Karpas-422 (cell line): Measurements from ENCODE around the gene OR8K3. TPM values are rescaled to one million over a fixed set of nuclear protein-coding genes. Genes with fewer than 3 reads are reported as not detected.

Experiments
- DNase-seq: peaks from one replicate; pipeline ENCODE4 v3.0.0-alpha.2; 2015
- H2AFZ ChIP-seq: fragments of 200-600 bp; sonication (generic); 2 replicates; pipeline ENCODE4 v1.6.1; 2014; ENCODE audit warnings: antibody characterized with exemption, low read length, mixed read lengths
- H3K27ac ChIP-seq: fragments of 200-600 bp; sonication (generic); 2 replicates; pipeline ENCODE4 v1.5.1; 2014; ENCODE audit warnings: mild to moderate bottlenecking, low read length, moderate library complexity
- H3K27me3 ChIP-seq: fragments of 200-600 bp; sonication (generic); 2 replicates; pipeline ENCODE4 v1.6.1; 2014; ENCODE audit warnings: low read length, mixed read lengths
- H3K36me3 ChIP-seq: fragments of 200-600 bp; sonication (generic); 2 replicates; pipeline ENCODE4 v1.6.1; 2014; ENCODE audit warnings: low read length, mixed read lengths; ENCODE audit not compliant: insufficient read depth
- H3K4me1 ChIP-seq: fragments of 200-600 bp; sonication (generic); 2 replicates; pipeline ENCODE4 v1.6.1; 2014; ENCODE audit warnings: mild to moderate bottlenecking, low read length, mixed read lengths
- H3K4me2 ChIP-seq: fragments of 200-600 bp; sonication (generic); 2 replicates; pipeline ENCODE4 v1.6.1; 2014; ENCODE audit warnings: low read length, low read depth, mild to moderate bottlenecking; ENCODE audit not compliant: poor library complexity, severe bottlenecking
- H3K4me3 ChIP-seq: fragments of 200-600 bp; sonication (generic); 2 replicates; pipeline ENCODE4 v1.5.1; 2014; ENCODE audit warnings: mild to moderate bottlenecking, antibody characterized with exemption, low read length, mixed read lengths
- H3K79me2 ChIP-seq: fragments of 200-600 bp; sonication (generic); 2 replicates; pipeline ENCODE4 v1.6.1; 2014; ENCODE audit warnings: mild to moderate bottlenecking, low read length, mixed read lengths
- H3K9ac ChIP-seq: fragments of 200-600 bp; sonication (generic); 2 replicates; pipeline ENCODE4 v1.6.0; 2014; ENCODE audit warnings: low read length
- H3K9me2 ChIP-seq: fragments of 200-600 bp; sonication (generic), shearing (Covaris generic); replicated peaks from 2 replicates; pipeline ENCODE4 v1.6.0; 2014; ENCODE audit warnings: mild to moderate bottlenecking, low read length, moderate library complexity; ENCODE audit not compliant: insufficient read depth
- H3K9me3 ChIP-seq: fragments of 300-700, 200-600 bp; sonication (generic); 2 replicates; pipeline ENCODE4 v1.6.1; 2014; ENCODE audit warnings: low read length, mixed read lengths
- H4K20me1 ChIP-seq: fragments of 200-600 bp; sonication (generic); 2 replicates; pipeline ENCODE4 v1.6.1; 2014; ENCODE audit warnings: mild to moderate bottlenecking, antibody characterized with exemption, low read length, low read depth; ENCODE audit not compliant: insufficient read depth
- total RNA-seq: library from RNA; depleted of rRNA; stranded (reverse); fragments of >200 nt; shearing (Covaris generic); gene quantifications from 2 replicates; pipeline ENCODE4 v1.2.3, GENCODE V29; 2014; ENCODE audit warnings: low replicate concordance; rRNA removed

Gene OR8K3
- not detected in 2 replicates for total RNA-seq

DNA sequence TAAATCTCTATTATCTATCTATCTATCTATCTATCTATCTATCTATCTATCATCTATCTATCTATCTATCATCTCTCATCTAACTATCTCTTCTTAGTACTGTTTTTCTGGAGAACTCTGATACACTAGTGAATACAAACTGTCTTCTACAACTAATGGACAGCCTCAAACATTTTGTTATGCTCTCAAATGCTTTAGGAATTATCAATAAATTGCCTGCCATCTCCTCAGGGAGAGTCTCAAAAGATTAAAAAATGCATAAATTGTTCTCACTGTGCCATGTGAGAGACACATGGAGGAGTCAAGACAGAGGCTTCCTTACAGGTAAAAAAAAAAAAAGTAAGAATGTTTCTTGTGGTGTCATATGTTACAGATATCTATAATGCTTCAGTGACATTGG, at the start of gene OR8K3:
Gene OR8K3, plus strand, starts transcription at position 301 of the 400 bp plus-strand sequence. CDS start 3,163 bp downstream, outside the sequence.
- Histone ChIP-seq H3K36me3 (no peaks in the 10 kb centered on the region), H3K4me1 (no peaks in the 10 kb centered on the region), H3K27me3 (no peaks in the 10 kb centered on the region), H3K4me2 (no peak within 1 kb of the TSS), H3K9me2 (no peaks in the 10 kb centered on the region), H3K9ac (no peak within 1 kb of the TSS), H3K79me2 (no peaks in the 10 kb centered on the region), H3K9me3 (peaks cover 19% of the 10 kb centered on the region), H3K27ac (no peak within 1 kb of the TSS), H3K4me3 (no peak within 1 kb of the TSS), H4K20me1 (no peaks in the 10 kb centered on the region), H2AFZ (no peak within 1 kb of the TSS)
- no peak for DNase-seq

DNA sequence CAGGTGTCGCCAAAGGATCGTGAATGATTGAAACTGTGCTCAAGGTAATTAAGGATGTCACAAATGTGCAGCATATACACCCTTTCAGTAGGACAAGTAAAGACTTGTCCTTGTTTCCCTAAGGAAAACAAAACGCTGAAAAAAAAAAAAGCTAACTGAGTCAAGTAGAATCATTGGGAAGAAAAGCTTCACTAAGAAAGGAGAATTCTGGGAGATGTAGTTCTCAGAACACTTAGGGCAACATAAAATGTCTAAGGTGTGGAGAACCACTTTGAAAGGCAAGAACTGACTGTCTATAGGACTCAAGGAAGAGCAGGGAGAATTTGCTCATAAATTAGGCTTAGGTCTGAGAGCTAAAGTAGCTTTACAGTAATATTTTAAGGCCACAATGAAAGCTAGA, 43.9 kb upstream of the OR8K3 start:
- no peaks in the 10 kb centered on the region for H3K79me2 ChIP-seq
- no peaks in the 10 kb centered on the region for H4K20me1 ChIP-seq
- no peak overlapping the region for H2AFZ ChIP-seq
- H3K4me3 ChIP-seq = no peak overlapping the region
- H3K9ac ChIP-seq = no peak overlapping the region
- H3K27me3 ChIP-seq = no peaks in the 10 kb centered on the region
- H3K4me1 ChIP-seq = no peaks in the 10 kb centered on the region
- peaks cover 15% of the 10 kb centered on the region for H3K9me3 ChIP-seq
- no peak overlapping the region for H3K4me2 ChIP-seq
- no peak for DNase-seq
- no peaks in the 10 kb centered on the region for H3K9me2 ChIP-seq
- H3K36me3 ChIP-seq = no peaks in the 10 kb centered on the region
- H3K27ac ChIP-seq = no peak overlapping the region

DNA sequence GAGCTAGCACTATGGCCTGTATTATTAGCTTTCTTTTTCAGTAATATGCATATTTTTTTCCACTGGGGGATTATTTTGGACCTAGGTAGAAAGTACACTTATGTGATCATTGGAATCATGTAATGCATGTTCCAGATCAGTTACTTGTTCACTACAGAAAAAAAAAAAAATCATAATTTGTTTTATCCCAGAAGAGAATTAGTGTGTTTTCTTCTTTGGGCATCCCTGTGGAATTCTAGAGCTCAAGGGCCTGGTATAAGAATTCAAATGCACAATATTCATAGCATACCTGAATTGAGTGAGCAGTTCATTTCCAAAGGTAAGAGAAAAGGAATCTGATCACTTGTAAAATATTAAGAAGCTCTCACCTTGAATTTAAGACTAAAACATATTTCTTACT, 41.1 kb upstream of the OR8K3 start, which contains the start of gene OR5T1:
Gene OR5T1, plus strand, starts transcription at position 301 of the 400 bp plus-strand sequence. CDS start 1,485 bp downstream, outside the sequence.
- Histone ChIP-seq H3K9me2 (no peaks in the 10 kb centered on the region), H3K4me1 (no peaks in the 10 kb centered on the region), H3K27ac (no peak within 1 kb of the TSS), H3K36me3 (no peaks in the 10 kb centered on the region), H3K4me2 (no peak within 1 kb of the TSS), H4K20me1 (no peaks in the 10 kb centered on the region), H2AFZ (no peak within 1 kb of the TSS), H3K79me2 (no peaks in the 10 kb centered on the region), H3K9ac (no peak within 1 kb of the TSS), H3K27me3 (no peaks in the 10 kb centered on the region), H3K9me3 (peaks cover 13% of the 10 kb centered on the region), H3K4me3 (no peak within 1 kb of the TSS)
- no peak for DNase-seq

DNA sequence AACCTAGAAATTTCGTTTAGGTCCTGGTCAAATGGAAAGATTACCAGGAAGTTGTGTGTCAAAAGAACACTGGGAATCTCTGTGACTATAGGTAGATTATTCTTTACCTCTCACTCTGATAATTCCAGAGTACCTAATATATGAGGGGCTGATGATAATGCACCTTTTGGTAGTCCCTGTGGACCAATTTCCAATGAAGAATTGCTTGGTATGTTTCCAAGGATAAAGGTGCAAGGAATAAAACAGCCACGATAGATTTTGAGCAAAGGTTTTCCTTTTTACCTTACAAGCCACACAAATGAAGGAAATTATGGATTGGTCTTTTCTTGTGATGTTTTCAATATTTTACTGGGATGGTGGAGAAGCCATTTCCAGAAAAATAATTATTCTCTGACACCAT, 22.8 kb upstream of the OR8K3 start, which contains the start of gene OR8H1:
Gene OR8H1, minus strand, starts transcription at position 101 of the 400 bp plus-strand sequence. CDS start 1,192 bp downstream, outside the sequence.
- H3K9me3 ChIP-seq = peaks cover 3% of the 10 kb centered on the region; the same call in 1 of the 2 replicates
- H3K9me2 ChIP-seq = 0 out of 2 replicates have a peak, but pooled peaks cover 2% of the 10 kb centered on the region
- DNase-seq = no peak
- no peaks in the 10 kb centered on the region for H3K79me2 ChIP-seq
- no peaks in the 10 kb centered on the region for H4K20me1 ChIP-seq
- no peak within 1 kb of the TSS for H3K4me3 ChIP-seq
- no peak within 1 kb of the TSS for H3K4me2 ChIP-seq
- no peaks in the 10 kb centered on the region for H3K4me1 ChIP-seq
- H3K27ac ChIP-seq = no peak within 1 kb of the TSS
- no peak within 1 kb of the TSS for H3K9ac ChIP-seq
- no peak within 1 kb of the TSS for H2AFZ ChIP-seq
- H3K36me3 ChIP-seq = no peaks in the 10 kb centered on the region
- H3K27me3 ChIP-seq = no peaks in the 10 kb centered on the region

DNA sequence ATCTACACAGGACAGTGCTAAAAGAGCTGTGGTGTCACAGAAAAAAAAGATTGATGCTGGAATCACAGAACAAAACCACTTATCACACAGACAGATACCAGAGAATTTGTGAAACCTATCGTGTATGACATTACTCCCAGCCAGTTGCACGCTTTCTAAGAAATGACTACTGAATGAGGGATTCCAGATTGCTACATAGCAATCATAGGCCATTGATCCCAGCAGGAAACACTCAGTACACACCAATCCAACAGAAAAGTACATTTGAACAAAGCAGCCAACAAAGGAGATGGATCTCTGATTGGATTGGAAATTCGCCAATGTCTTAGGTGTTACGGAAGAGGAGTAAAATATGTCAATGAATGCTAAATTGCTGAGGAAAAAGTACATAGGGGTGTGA, 18.0 kb upstream of the OR8K3 start:
- H3K4me2 ChIP-seq = no peak overlapping the region
- no peak overlapping the region for H3K4me3 ChIP-seq
- peaks cover 13% of the 10 kb centered on the region; the same call in 1 of the 2 replicates for H3K9me3 ChIP-seq
- H3K9ac ChIP-seq = no peak overlapping the region
- H3K79me2 ChIP-seq = no peaks in the 10 kb centered on the region
- no peaks in the 10 kb centered on the region for H4K20me1 ChIP-seq
- no peaks in the 10 kb centered on the region for H3K4me1 ChIP-seq
- H3K9me2 ChIP-seq = no peaks in the 10 kb centered on the region
- H3K27ac ChIP-seq = no peak overlapping the region
- H3K36me3 ChIP-seq = no peaks in the 10 kb centered on the region
- no peak for DNase-seq
- H3K27me3 ChIP-seq = no peaks in the 10 kb centered on the region
- 0 out of 2 replicates have a peak overlapping the region, but pooled peaks have one; percentile 28 for H2AFZ ChIP-seq

DNA sequence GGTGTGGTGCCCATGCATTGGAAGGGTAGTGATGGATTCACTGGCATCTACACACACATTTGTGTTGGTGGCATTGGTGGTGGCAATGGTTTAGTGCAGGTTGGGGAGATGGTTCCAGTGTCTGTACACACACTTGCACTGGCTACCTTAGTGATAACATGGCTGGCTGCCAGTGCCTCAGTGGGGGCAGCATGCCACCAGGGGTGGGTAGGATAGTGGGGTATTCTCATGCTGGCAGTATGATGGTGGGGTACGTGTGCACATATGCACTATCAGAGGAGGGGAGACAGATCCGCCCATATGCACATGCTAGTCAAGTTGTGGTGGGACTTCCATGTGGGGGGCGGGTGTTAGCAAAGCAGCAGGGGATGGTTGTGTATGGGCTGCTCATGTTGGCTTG, 7.1 kb upstream of the OR8K3 start:
- Histone ChIP-seq H3K36me3 (no peaks in the 10 kb centered on the region), H3K4me1 (no peaks in the 10 kb centered on the region), H3K4me2 (no peak overlapping the region), H3K9me2 (no peaks in the 10 kb centered on the region), H3K27ac (no peak overlapping the region), H3K27me3 (no peaks in the 10 kb centered on the region), H3K4me3 (no peak overlapping the region), H3K79me2 (no peaks in the 10 kb centered on the region), H3K9ac (no peak overlapping the region), H2AFZ (no peak overlapping the region), H3K9me3 (peaks cover 37% of the 10 kb centered on the region), H4K20me1 (no peaks in the 10 kb centered on the region)
- DNase-seq = no peak

DNA sequence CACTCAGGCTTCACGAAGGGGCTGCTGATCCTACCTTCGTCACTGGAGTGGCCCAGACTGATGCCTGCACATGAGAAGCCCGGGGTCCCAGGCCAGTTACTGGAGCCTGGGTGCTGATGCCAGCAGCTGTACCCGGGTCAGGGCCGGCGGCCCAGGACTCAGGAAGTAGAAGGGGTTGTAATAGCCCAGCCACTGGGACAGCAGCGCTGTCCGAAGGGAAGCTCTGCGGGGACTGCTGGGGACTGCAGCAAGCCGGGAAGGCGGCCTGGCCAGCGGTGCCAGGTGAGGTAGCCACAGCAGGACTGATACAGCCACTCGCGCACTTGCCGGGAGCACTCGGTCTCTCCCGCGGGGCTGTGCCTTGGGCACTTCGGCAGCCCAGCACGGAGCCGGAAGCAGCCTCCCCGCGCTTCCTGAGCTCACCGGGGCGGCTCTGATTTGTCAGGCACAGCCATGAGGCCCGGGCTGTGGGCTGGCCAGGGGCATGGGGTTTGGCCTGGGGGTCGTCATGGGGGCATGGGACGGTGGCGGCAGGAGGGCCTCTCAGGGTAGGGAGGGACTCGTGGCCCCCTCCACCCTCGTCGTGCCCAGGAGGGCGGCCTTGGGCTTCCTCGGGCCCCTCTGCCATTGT, 17.0 kb downstream of the OR8K3 start:
- no peaks in the 10 kb centered on the region for H3K79me2 ChIP-seq
- no peak overlapping the region for H3K4me3 ChIP-seq
- no peak overlapping the region for H2AFZ ChIP-seq
- H3K9me3 ChIP-seq = peaks cover 15% of the 10 kb centered on the region
- H3K27ac ChIP-seq = no peak overlapping the region
- H3K9me2 ChIP-seq = no peaks in the 10 kb centered on the region
- no peak for DNase-seq
- H3K27me3 ChIP-seq = no peaks in the 10 kb centered on the region
- H4K20me1 ChIP-seq = no peaks in the 10 kb centered on the region
- no peak overlapping the region for H3K4me2 ChIP-seq
- H3K4me1 ChIP-seq = no peaks in the 10 kb centered on the region
- no peaks in the 10 kb centered on the region for H3K36me3 ChIP-seq
- no peak overlapping the region for H3K9ac ChIP-seq

DNA sequence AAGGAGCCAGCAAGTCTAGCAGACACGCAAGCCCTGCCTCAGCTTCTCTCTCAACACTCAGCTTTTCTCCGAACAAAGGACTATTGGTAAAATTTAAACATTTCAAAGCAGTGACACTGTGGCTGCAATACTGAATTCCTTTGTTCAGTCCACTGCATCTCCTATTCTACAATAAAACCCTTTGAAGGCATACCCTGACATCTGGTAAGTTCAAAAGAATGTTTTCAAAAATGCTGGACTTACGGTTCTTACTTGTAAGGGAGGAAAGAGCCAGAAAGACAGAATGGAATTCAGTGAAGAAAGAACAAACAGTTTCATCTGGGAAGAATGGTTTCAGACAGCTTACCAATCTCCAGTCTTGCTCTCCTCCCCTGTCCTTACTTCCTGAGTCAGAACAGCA, 18.2 kb downstream of the OR8K3 start:
- Histone ChIP-seq H3K9ac (no peak overlapping the region), H3K9me2 (no peaks in the 10 kb centered on the region), H3K36me3 (no peaks in the 10 kb centered on the region), H3K4me3 (no peak overlapping the region), H3K79me2 (no peaks in the 10 kb centered on the region), H3K4me2 (no peak overlapping the region), H3K9me3 (peaks cover 21% of the 10 kb centered on the region), H3K27me3 (no peaks in the 10 kb centered on the region), H3K27ac (no peak overlapping the region), H3K4me1 (no peaks in the 10 kb centered on the region), H4K20me1 (no peaks in the 10 kb centered on the region), H2AFZ (no peak overlapping the region)
- no peak for DNase-seq
